GM18526 (cell line): ENCODE results near the gene SLC37A4.

ENCODE experiments used
- POLR2A ChIP-seq: IDR thresholded peaks from 3 replicates; pipeline ENCODE4 v1.6.1; 2011; ENCODE audit not compliant: insufficient read length; ENCODE audit errors: extremely low read depth

The SLC37A4 gene

GRCh38 chr11:118998822-118999221 lies 31.9 kb downstream of the SLC37A4 start:
- TF ChIP-seq POLR2A = no peak

GRCh38 chr11:118998388-118998717 lies 32.3 kb downstream of the SLC37A4 start:
- no peak for TF ChIP-seq POLR2A

DNA sequence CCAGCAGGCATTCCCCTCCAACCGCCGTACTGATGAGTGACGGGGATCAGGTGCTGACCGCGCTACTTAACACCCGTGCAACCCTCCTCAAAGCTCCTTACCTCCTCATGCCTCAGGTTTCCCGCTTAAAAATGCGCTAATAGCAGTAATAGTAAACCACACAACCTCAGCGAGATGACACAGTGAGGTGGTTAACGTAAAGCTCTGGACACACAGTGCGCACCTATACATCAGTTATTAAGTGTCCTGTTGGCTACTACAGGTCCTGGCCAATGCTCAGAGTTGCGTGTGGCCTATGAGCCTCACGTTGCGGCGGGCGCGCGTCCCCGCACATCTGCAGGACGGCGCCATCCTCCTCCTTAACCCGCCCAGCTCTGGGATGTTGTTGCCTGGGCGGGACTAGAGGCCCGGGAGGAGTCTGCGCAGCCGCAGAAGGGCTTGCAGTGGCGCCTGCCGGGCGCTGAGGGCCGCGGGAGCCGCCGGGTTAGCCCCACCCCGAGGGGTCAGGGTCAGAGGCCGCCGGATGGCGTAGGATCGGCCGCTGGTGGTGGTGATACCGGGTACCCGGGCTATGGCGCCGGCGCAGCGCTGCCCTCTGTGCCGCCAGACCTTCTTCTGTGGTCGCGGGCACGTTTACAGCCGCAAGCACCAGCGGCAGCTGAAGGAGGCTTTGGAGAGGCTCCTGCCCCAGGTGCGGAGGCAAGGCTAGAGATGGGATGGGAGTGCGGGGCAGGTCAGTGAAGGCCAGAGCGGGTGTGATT lies 32.9 kb downstream of the SLC37A4 start, which contains the start of gene CENATAC:
Gene CENATAC, plus strand, starts transcription at position 512 of the 761 bp plus-strand sequence. Its CDS starts 60 bp downstream, at position 572.
- TF ChIP-seq POLR2A = peak; percentile 94

- TF ChIP-seq POLR2A = no peak
Observed at GRCh38 chr11:118996926-118997626, 33.6 kb downstream of the SLC37A4 start.

- TF ChIP-seq POLR2A = no peak
Observed at GRCh38 chr11:118988280-118988679, 42.4 kb downstream of the SLC37A4 start.

GRCh38 chr11:118984825-118985224 lies 45.9 kb downstream of the SLC37A4 start:
- TF ChIP-seq POLR2A = no peak

GRCh38 chr11:118980191-118980881 lies 50.3 kb downstream of the SLC37A4 start:
- TF ChIP-seq POLR2A = no peak

DNA sequence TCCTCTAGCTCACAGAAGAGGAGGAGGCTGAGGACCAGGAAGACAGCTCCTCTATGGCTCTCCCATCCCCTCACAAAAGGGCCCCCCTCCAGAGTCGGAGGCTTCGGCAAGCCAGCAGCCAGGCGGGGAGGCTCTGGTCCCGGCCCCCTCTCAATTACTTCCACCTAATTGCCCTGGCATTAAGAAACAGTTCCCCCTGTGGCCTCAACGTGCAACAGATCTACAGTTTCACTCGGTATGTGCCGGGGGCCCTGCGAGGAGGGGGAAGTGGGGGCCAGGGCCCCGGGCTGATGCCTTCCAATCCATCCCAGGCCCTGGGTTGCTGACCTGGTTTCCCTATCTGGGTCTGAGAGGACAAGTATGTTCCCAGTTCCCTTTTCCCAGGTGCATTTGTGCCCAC lies 51.2 kb downstream of the SLC37A4 start:
- no peak for TF ChIP-seq POLR2A

- TF ChIP-seq POLR2A = no peak
Observed at GRCh38 chr11:118975771-118976709, 54.6 kb downstream of the SLC37A4 start.
